GM08714 (cell line): ENCODE measurements around the gene HAO1.

Experiments used
- H3K4me3 ChIP-seq: fragments of 200-500 bp; sonication (Bioruptor generic); 2 replicates; pipeline ENCODE4 v1.5.1; 2014; ENCODE audit warnings: mild to moderate bottlenecking, low read length, inconsistent platforms
- ZNF274 ChIP-seq: IDR thresholded peaks from 2 replicates; pipeline ENCODE4 v1.6.1; 2012; ENCODE audit warnings: mild to moderate bottlenecking, low read depth, low read length

Gene HAO1

DNA sequence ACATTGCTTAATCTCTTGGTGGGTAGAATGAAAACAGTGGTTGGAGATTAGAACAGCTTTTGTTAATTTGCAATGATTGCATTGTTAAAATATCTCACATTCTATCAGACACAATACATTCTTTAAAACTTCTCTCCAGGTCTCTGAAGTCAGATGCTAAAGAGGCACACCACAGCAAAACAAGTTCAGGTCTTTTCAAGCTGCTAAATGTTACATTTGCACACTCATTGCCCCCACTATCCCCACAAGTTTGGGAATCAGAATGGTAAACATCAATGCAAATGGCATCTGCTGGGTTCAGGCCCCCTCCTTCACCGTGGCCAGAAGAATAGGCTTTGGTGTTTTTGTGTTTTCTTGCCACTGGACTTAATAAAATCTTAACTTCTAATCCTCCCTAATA is 10.1 kb upstream of the HAO1 start:
- no peak overlapping the region for H3K4me3 ChIP-seq
- no peak for TF ChIP-seq ZNF274

DNA sequence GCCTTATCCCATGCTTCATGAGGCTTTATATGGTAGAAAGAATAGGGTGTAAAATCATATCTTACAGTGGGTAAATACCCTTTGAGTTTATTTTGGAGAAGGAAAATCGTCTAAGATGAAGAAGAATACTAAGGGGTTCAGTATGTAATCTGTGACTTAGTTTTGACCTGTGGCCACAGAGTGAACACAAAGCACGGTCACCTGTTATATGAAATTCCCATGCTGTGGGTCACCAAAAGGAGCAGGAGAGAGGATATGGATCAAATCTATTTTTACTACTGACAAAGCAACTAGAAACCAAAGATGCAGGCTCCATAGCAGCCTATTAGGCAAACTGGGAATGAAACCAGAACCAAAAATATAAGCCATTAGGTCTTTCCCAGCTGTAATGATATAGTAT is 3.6 kb upstream of the HAO1 start:
- no peak overlapping the region for H3K4me3 ChIP-seq
- no peak for TF ChIP-seq ZNF274

DNA sequence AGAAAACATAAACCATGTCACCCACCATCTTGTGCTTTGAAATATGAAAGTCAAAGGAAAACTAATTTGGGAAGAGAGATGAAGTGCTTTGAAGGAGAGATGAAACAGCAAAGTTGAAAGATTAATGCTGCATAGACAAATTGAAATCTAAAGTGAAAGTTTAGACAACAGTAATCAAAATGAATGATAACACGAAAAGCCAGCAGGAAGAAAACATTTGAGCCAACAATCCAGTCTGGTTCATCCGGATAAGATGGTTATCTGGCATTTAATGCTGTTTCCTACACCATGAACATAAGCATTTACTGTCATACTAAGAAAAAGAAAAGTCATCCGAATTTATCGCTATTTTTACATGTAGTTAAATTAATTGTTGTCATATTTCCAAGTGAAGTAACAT is 595 bp downstream of the HAO1 start:
- TF ChIP-seq ZNF274, result no peak
- no peak overlapping the region for H3K4me3 ChIP-seq

DNA sequence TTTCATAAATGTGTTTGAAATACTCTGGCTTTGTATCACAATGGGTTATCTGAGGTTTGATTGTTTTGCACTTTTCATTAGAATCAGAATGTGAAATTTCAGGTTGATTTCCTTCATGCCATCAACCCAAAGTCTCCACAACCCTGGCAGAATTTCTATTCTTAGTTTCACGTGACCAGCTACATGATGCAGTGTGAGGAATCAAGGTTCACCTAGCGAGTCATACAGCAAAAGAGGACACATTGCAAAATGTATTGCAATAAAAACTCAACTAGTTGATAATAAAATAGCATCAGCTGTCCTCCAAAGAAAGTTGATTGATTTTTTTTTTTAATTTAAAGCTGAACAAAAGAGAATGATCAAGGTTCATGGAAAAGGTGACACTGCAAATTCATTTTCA is 2.2 kb downstream of the HAO1 start:
- H3K4me3 ChIP-seq, result no peak overlapping the region
- TF ChIP-seq ZNF274, result no peak

DNA sequence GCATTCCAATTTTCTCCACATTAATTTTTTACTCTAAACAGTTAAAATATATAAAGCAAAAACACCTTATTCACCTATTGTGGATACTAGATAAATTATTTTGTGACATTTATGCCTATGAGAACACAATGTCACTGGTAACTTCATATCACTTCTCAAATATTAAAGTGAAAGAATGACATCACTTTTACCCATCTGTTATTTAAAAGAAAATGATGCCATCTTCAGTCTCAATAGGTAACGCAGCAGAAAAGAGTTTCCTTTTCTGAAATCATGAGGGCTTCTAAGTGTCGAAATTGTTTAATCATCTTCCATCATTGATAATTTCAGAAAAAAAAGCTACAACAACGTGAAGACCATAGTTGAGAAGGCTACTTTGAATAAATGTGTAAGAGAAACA is 2.9 kb downstream of the HAO1 start:
- no peak for TF ChIP-seq ZNF274
- H3K4me3 ChIP-seq, result no peak overlapping the region

DNA sequence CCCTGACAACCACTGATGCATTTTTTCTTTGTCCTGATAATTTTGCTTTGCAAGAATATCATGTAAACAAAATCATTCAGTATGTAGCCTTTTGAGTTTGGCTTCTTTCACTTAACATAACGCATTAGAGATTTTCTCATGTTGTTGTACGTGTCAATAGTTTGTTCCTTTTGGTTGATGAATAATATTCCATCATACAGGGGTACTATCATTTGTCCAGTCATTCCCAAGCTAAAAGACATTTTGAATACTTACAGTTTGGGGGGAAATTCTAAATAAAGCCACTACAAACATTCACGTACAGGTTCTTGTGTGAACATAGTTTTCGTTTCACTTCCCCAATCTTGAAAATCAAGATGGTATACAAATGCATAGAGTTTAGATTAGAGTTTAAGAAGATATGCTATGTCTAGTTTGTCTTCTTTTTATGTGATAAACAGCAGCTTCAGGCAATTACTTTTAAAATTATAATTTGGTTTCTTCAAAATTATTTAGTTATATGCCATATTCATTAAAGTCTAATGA is 5.2 kb downstream of the HAO1 start:
- H3K4me3 ChIP-seq, result no peak overlapping the region

DNA sequence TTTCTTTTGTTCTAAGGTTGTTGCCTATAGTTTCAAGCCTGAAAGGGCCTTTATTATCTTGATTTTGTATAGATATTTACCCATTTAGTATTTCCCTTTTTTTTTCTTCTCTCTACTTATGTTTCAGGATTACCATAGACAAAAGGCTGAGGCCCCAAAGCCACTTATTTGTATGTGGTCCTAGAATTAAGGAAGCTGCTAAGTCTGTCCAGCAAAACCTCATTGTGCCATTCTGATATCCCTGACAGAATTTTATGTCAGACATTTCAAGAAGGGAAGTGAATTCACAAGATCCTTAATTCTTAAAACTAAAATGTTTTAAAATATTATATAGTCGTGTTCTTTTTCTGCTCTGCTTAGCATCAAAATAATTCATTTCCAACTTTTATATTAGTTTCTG is 6.9 kb downstream of the HAO1 start:
- no peak for TF ChIP-seq ZNF274
- no peak overlapping the region for H3K4me3 ChIP-seq

More for the DNA sequence above, 5.2 kb downstream of the HAO1 start:
- TF ChIP-seq ZNF274, result no peak

DNA sequence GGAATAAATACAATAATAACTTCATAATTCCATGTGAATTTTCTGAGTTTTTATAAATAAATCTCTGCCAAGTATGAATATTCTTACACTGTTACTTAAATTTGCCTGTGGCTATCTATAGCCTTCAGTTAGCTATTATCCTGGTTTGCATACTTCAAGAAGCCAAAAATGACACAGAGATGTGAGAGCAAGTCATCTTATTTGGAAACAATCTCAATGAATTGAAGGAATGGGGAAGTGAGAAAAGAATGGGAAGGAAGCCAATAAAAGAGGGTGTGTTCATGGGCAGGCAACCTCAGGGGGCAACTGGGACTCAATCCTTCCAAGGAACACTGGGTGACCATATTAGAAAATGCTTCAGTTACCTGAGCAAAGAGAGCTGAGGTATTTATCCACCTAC is 9.9 kb downstream of the HAO1 start:
- no peak overlapping the region for H3K4me3 ChIP-seq

DNA sequence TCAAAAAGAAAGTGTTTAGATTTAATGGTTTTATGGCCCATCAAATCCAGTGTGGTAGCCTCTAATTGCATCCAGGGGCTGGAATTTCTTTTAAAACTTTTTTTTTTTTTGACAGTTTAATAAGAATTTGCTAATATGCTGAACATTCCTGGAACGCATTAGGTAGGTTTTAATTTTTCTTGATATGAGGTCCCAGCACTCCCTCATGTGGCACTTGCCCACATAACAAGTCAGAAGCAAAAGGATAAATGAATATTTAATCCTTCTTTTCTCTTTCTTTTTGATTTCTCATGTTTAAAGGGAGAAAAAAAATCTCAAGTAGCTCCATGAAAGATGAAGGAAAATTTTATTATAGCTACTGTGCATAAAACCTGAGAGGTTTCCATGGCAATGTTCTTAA is 13.5 kb downstream of the HAO1 start:
- H3K4me3 ChIP-seq, result no peak overlapping the region
- TF ChIP-seq ZNF274, result no peak

More for the DNA sequence above, 9.9 kb downstream of the HAO1 start:
- TF ChIP-seq ZNF274, result no peak

DNA sequence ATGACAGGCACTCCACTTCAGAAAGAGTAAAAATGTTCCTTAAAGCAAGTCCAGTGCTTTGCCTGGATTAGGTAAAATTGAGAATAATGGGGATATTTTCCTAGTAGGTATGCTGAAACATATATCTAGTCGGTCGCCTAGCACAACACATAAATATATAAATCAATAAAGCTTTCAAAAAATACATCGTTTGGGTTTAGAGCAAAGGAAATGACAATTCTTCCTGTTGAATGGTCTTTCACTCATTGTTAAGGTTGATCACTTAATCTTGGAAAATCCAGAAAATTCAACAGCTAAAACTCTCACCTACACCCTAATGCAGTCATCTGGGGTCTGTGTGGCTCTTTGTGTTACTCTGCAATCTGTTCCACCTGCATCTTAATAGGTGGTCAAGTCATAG is 13.9 kb downstream of the HAO1 start:
- TF ChIP-seq ZNF274, result no peak
- no peak overlapping the region for H3K4me3 ChIP-seq

DNA sequence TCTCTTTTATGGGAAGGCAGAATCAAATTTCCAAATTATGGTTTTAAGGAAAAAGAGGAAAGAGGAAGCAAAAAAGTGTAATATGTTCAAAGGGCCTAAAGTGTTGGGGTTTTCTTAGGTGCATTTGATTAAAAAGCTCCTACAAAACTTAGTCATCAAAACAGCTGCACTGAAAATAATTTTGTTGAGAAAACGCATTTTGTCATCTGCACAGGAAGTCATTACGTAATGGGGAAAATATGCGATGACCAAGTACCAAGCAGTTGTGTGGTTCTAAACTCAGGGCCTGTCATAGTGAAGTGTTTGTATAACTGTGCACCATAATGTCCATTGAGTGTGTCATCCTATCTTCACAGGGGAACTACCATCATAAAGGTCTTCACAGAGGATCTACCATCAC is 15.6 kb downstream of the HAO1 start:
- no peak overlapping the region for H3K4me3 ChIP-seq
- no peak for TF ChIP-seq ZNF274

DNA sequence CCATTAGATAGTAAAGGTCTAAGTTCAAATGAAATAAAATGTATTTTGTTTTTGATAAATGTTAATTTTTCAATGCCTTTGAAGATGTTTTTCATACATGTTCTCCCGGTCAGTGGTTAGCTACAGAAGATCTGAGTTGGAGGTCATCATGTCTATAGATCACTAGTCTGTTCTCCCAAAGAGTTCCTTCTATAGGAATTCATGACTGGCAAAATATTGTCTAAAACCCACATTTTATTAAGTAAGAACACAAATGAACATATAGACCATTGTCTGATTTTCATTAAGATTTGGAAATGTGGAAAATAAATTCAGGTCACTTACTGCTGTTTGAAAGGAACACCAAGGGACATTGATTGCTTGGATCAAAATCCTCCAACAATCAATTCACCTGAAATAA is 23.6 kb downstream of the HAO1 start:
- TF ChIP-seq ZNF274, result no peak
- no peak overlapping the region for H3K4me3 ChIP-seq

DNA sequence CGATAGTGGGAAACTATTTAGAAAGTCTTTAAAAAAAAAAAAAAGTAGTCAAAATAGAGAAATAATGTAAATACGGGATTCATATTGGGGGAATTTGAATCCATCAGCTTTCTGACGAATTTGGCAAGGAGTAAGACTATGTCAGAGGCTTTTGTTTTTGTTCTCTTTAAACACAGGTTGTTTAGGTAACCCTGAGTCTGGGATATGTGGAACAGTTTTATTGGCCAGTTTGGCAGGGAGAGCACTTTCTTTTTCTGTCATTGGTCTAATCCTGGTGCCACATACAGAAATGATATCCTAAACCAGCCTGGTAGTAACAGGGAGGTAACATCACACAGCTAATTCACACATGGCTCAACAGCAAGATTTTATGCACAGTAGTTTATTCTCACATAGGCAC is 27.7 kb downstream of the HAO1 start:
- no peak for TF ChIP-seq ZNF274
- H3K4me3 ChIP-seq, result no peak overlapping the region

DNA sequence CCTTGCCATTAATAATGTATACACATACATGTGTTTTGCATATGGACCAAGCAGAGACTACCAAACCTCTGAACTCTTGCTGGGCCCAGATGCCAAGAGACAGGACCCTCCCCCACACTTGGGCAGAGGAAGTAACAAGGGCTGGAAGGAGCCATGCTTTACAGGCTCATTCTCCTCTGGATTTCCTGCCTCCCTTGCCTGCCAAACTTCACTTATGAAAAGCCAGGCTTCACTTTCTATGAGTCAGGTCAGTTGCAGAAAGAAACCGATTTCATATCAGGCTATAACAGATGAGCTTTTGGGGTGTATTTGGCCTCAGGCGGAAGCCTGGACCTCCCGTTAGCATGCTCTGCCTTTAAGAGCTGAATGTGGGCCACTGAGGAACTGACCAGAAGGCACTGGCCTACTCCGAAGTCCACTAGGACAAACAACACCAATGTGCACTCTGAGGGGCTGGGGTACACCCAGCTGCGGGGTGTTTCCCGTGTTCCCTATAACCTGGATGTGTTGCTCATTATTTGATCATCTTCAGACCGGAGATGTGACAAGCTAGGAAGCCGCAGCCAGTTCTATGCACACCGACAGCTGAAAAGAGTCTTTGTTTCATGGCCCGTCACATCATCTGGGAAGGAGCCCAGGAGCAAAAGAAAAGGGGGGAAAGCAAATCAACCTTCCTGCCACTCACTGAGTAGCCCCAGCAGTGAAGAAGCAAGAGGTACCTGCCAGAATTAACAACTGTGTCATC is 28.5 kb downstream of the HAO1 start:
- no peak for TF ChIP-seq ZNF274

DNA sequence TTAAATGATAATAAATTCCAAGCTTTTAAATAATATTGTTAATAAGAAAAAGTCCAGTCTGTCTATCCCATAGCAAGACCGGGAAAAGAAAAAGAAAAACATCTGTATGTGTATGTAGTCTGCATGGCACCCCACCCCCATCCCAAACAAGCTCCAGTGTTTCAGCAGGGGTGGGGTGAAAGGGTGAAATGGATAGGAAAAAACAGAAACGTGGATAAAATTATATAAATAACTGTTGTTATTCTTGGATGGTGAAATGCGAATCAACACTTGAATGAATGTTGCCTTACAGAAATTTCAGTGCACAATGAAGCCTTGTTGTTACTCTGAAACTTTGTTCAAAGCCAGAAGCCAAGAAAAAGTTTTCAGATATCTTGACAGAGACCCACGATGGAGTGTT is 31.4 kb downstream of the HAO1 start:
- H3K4me3 ChIP-seq, result no peak overlapping the region
- no peak for TF ChIP-seq ZNF274

More for the DNA sequence above, 28.5 kb downstream of the HAO1 start:
- no peak overlapping the region for H3K4me3 ChIP-seq

DNA sequence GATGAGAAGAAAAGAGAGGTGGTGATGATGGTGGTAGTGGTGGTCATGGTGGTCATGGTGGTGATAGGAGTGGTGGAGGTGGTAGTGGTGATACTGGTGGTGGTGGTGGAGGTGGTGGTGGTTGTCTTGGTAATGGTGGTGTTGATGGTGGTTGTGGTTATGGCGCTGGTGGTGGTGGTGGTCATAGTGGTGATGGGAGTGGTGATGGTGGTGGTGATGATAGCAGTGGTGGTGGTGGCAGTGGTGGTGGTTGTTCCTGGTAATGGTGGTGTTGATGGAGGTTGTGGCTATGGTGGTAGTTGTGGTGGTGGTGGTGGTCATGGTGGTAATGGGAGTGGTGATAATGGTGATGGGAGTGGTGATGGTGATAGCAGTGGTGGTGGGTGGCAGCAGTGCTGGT is 36.8 kb downstream of the HAO1 start:
- TF ChIP-seq ZNF274, result no peak
- no peak overlapping the region for H3K4me3 ChIP-seq
